Stimulated activated CD8-positive, alpha-beta memory T cell treated with anti-CD3 and anti-CD28 coated beads, Interleukin-7, amount 100 ng/mL, for 1 hour (primary cell): ENCODE results near the gene OR13J1.
"Not testable (repeated sequence)": the region's sequence is repeated elsewhere in the genome, so short reads cannot be mapped to it uniquely, and the experiment has no call there.

Experiments used
- DNase-seq, 2 donors: peaks; one replicate each; pipeline ENCODE4 v3.0.0-alpha.2; 2020; ENCODE audit warnings: low read depth in 2 of 2

The OR13J1 gene, protein sequence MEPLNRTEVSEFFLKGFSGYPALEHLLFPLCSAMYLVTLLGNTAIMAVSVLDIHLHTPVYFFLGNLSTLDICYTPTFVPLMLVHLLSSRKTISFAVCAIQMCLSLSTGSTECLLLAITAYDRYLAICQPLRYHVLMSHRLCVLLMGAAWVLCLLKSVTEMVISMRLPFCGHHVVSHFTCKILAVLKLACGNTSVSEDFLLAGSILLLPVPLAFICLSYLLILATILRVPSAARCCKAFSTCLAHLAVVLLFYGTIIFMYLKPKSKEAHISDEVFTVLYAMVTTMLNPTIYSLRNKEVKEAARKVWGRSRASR

GRCh38 chr9:35870351-35870923 is at the start of gene OR13J1:
TSS of gene OR13J1 (minus strand) at chr9:35870401. CDS start at chr9:35870401, 0 bp downstream.
- no peak for DNase-seq

- no peak for DNase-seq
Measured at GRCh38 chr9:35919212-35920008, 49.2 kb upstream of the OR13J1 start.

- DNase-seq: no peak
Measured at GRCh38 chr9:35918780-35919179, 48.6 kb upstream of the OR13J1 start.

GRCh38 chr9:35917261-35917660 is 47.1 kb upstream of the OR13J1 start:
- no peak for DNase-seq

DNA sequence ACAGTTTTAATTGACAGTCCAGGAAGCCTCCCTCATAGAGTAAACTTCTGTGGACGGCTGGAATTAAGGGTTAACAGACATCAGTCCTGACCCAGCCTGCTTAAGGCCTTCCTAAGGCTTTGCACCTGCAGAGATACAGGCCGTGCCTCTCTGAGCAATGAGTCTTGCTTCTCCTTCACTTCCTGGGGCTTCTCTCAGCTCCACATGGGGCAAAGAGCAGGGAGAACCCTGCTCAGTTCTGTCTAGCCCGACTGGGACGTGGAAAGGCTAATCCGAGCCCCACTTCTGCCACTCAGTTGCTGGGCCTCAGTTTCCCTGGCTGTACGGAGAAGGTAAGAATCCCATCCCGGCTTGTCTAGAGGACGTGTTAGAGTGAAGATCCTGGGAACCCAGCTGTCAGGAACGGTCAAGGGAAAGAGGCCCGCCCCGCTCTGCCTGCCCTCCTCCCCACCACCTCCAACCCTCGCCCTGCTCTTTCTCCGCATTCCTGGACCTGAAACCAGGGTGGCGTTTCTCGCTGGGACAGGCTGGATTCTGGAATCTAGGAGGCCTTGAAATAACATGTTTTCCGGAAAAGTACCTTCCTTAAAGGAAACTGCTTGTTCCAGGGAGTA is 45.6 kb upstream of the OR13J1 start:
- no peak for DNase-seq

- DNase-seq: no peak
Measured at GRCh38 chr9:35914301-35914807, 44.2 kb upstream of the OR13J1 start.

GRCh38 chr9:35913429-35913828 is 43.2 kb upstream of the OR13J1 start:
- DNase-seq: not testable (repeated sequence)

DNA sequence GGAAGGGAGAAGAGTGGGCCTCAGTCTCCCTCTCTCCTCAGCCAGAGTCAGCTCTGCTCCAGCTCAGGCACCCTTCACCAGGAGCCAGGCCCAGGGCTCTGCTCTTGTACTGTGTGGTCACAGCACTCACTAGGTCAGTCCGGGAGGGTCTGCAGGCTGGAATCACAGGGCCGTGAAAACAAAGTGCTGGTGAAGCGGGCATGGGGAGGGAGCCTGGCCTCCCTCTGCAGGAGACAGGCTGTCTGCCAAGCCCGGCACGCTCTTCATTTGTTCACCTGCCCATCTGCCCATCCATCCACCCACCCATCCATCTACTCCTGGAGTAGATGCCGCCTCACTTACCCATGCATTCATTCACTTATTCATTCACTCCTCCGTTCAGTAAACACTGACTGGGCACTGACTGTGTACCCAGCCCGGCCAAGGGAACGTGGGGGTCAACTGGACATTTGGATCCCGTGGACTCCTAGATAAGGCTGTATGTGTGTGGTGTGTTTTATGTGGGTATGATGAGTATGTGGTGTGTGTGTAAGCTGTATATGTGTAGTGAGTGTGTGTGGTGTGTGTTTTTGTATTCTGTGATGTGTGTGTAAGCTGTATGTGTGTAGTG is 42.7 kb upstream of the OR13J1 start:
- no peak for DNase-seq

DNA sequence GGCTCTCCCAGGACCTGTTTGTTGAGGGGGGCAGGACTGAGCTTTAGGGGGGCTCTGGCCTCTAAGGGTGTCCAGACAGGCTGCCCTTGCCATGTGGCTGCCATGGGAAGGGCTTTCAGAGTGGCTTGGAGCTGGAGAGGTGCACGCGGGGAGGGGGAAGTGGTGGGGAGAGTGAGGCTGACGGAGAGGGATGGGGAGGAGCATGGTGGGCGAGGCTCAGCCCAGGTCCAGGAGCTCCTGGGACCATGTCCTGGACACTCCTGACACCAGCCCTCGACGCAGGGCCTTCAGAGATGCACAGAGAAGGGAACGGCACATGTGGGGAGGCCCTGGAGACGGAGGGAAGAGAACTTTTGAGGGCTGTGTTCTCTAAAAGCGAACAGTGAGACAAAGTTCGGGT is 41.5 kb upstream of the OR13J1 start:
- no peak for DNase-seq

- DNase-seq: no peak
Measured at GRCh38 chr9:35910613-35911359, 40.6 kb upstream of the OR13J1 start.

DNA sequence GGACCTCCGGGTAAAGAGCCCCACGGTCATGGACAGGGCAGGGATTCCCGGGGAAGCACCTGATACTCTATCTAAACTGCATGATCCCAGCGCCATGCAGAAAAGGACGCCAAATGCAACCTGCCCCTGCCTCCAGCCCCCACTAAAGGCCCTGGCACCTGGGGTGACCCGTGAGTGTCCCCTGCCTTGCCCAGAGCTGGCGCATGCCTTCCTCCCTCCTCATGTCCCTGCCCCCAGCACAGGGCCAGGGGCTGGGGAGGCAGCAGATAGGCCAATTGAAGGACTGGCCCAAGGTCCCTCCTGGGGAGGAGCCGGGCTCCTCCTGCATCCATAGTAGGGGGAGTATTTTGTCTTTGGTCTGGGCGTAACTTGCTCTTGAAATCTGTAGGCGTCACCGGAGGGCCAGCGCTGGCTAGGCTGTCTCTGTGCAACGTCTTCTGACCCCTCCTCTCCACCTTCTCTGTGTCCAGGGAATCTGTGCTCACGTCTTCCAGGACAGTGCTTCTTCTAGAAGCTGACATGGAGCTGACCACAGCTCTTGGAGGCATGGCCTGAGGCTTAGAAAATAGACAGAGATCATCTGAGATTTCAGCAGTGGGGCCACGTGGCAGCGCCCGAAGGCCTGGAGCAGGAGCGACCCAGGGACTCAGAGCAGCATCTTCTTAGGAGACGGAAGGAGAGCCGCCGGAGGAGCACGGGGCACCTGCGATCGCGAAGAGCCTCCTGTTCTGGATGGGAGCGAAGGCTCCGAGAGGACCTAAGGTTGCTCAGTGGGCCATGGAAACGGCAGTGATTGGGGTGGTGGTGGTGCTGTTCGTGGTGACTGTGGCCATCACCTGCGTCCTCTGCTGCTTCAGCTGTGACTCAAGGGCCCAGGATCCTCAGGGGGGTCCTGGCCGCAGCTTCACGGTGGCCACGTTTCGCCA is 39.7 kb upstream of the OR13J1 start:
- no peak for DNase-seq

DNA sequence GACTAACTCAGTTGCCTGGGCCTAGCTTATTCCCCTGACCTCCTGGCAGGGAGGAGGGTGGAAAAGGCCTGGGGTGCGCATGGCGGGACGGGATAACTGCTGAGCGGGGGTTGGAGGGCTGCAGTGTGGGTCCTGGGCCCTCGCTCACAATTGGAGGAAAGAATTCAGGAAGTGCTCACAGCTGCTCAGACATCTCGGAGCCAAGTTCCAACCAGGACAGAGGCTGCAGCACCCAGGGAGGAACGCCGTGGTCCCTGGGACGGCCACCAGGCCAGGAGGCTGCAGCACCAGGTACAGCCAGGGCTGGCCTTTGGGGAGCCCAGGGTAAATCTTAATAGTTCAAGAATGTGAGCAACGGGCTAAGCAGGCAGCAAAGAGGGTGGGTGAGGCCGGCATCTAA is 39.1 kb upstream of the OR13J1 start, which contains the start of gene SPAAR:
Gene SPAAR, plus strand, starts transcription at position 217 of the 400 bp plus-strand sequence. CDS start 974 bp downstream, outside the sequence.
- DNase-seq: no peak

DNA sequence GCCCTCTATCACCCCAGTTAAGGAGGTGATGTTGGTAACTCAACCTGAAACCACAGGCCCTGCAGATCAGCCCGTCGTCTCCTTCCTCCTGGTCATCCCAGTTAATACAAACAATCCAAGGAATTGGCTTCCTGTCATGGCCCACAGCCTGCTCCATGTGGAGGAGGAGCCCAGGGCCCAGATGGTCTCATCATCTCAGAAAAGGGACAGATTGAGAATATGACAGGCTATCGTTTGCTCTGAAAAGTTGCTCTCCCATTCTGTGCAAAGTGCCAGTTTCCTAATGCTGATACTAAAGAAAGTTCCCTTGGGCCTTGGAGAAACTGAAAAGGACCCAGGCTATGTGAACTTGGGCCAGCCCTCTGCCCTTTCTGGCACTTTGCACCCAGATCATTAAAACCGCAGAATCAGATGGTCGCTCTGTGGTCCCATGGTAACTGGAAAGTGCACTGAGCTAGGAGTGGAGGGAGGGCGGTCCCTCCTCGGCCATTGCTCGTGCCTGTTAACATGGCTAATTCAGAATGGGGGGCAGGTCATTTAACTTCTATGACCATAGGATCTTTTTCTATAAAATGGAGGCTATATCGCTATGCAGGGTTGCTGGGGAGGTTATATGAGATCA is 38.4 kb upstream of the OR13J1 start:
- DNase-seq: no peak

- no peak for DNase-seq
Measured at GRCh38 chr9:35907711-35908503, 37.7 kb upstream of the OR13J1 start.

DNA sequence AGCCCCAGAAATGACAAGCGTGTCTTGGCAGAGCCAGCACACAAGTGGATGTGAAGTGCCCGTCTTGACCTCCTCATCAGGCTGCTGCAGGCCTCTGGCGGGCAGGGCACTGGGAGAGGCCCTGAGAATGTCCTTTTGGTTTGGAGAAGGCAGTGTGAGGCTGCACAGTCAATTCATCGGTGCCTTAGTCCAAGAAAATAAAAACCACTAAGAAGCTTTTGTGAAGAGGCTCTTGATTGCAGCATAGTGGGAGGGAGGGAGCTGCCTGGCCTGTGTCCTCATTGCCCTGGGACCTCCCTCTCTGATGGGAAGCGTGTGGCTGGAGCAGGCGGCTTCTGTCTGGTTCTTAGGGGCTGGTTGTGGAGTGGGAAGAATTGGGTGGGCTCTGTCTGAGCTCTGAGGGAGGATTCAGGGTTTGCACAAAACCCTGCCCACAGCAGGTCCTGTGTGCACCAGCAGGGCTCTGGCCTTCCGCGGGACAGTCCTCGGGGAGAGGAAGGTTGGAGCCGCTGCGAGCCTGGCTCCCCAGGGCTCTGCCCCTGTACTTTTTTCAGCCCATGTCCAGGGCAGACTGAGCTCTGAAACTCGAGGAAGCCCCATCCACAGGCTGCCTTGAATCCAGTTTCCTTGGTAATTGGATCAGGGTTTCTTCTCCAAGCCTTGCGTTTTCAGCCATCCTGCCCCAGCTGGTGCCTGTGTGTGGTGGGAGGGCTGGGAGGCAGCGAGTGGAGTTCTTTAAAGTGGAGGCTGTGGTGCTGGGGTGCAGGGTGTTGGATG is 36.9 kb upstream of the OR13J1 start:
- no peak for DNase-seq

- no peak for DNase-seq
Measured at GRCh38 chr9:35905912-35906679, 35.9 kb upstream of the OR13J1 start, which contains the start of gene HRCT1. TSS of gene HRCT1 (plus strand) at chr9:35906202. CDS start at chr9:35906288, 86 bp downstream.
